ENCODE data around the gene IQCH. TPM values are rescaled to one million over a fixed set of nuclear protein-coding genes. Genes with fewer than 3 reads are reported as not detected.

Gene IQCH
- polyA plus RNA-seq, 3 donors = 0.03 TPM; not detected in 2

DNA sequence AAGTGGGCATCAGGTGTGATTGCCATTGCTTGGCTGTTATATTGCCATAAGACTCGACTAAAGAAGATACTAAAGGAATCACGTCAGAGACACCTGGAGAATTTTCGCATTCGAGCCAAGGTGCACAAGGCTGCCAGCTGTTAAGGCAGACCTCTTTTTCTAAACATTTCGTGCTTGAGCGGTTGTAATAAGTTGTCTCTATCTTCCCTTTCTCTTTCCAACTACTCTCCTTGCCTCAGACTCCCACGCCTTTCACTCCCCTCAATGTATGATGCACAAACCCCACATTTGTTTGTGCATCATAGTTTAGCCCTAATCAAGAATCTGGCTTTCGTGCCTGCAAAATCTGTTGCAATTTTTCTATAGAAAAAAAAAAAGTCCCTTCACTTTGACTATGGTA lies 118.0 kb downstream of the IQCH start:
- no peak overlapping the region for H3K4me3 ChIP-seq (replicated peaks in 1 of 3; ENCODE audit: low read depth in 2 of 3, low read length in 3 of 3)
- no peaks in the 10 kb centered on the region for H3K27me3 ChIP-seq (ENCODE audit: control insufficient read depth in 2 of 2, insufficient read depth in 2 of 2, low read length in 2 of 2)
- no peak overlapping the region for H2AFZ ChIP-seq (ENCODE audit: insufficient read depth, low read depth, low read length, poor library complexity, severe bottlenecking)
- DNase-seq = no peak
- H3K4me2 ChIP-seq (replicated peaks; ENCODE audit: extremely low read depth, low read length, poor library complexity, severe bottlenecking) = no peak overlapping the region
- Mint-ChIP-seq H3K9me3 (no peaks in the 10 kb centered on the region), H3K27me3 (ENCODE audit: low read depth in 3 of 3) (peaks cover 0 to 2% (median 1%) of the 10 kb centered on the region in 3 donors), H3K27ac (no peak overlapping the region), H3K4me3 (no peak overlapping the region), H3K4me1 (no peaks in the 10 kb centered on the region), H3K36me3 (no peaks in the 10 kb centered on the region)
- no peaks in the 10 kb centered on the region for H4K20me1 ChIP-seq (ENCODE audit: insufficient read depth, low read length)
- no peaks in the 10 kb centered on the region for H3K36me3 ChIP-seq (replicated peaks in 1 of 2; ENCODE audit: control insufficient read depth in 1 of 2, insufficient read depth in 2 of 2, low read length in 2 of 2)
- H3K9me3 ChIP-seq (replicated peaks in 1 of 2; ENCODE audit: control insufficient read depth in 1 of 2, insufficient read depth in 1 of 2, low read length in 2 of 2) = no peaks in the 10 kb centered on the region
- H3K9ac ChIP-seq (ENCODE audit: insufficient read depth, low read length, poor library complexity, severe bottlenecking) = no peak overlapping the region
- H3K79me2 ChIP-seq (ENCODE audit: insufficient read depth, low read length) = no peaks in the 10 kb centered on the region
- intact Hi-C loops (cut with micrococcal nuclease) = no loop called here
- no peaks in the 10 kb centered on the region for H3K4me1 ChIP-seq (ENCODE audit: control insufficient read depth in 1 of 2, insufficient read depth in 2 of 2, low read length in 2 of 2)
- no peak overlapping the region for H3K27ac ChIP-seq (ENCODE audit: low read depth in 1 of 2, low read length in 2 of 2)
- WGBS (ENCODE audit: insufficient coverage) = 94% methylated on average over 4 of the region's 8 CpGs
- TF ChIP-seq, protein P1, sequence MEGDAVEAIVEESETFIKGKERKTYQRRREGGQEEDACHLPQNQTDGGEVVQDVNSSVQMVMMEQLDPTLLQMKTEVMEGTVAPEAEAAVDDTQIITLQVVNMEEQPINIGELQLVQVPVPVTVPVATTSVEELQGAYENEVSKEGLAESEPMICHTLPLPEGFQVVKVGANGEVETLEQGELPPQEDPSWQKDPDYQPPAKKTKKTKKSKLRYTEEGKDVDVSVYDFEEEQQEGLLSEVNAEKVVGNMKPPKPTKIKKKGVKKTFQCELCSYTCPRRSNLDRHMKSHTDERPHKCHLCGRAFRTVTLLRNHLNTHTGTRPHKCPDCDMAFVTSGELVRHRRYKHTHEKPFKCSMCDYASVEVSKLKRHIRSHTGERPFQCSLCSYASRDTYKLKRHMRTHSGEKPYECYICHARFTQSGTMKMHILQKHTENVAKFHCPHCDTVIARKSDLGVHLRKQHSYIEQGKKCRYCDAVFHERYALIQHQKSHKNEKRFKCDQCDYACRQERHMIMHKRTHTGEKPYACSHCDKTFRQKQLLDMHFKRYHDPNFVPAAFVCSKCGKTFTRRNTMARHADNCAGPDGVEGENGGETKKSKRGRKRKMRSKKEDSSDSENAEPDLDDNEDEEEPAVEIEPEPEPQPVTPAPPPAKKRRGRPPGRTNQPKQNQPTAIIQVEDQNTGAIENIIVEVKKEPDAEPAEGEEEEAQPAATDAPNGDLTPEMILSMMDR (IDR thresholded peaks at IDR 0.05) = no peak

DNA sequence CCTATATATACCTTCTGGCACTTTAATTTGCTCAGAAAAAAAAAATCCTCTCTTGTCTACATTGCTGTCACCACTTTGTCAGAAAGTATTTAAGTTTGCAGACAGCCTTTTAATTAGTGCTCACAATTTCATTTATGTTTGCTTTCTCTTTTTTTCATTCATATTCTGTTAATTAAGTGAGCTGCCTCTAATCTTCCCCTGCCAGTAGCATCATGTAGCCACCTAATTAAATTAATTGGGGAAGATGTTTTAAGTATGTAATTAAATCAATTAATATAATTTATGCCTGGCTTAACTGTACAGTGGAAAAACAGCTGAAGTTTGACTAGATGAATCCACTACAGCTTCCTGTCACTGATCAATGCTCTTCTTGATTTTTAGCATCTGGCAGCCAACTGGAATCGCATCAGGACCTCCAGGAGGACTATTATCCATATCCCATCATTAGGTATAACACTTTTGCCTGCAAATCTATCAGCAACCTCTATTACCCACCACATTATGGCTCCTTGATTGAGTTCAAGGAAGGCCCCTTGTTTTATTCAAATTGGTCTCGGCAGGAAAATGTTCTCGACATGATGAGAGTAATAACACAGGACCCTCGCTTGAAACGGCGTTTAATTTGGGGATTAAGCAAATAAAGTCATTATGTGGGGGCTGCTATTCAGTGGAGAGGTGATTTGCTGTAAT lies 118.5 kb downstream of the IQCH start:
- H3K79me2 ChIP-seq (ENCODE audit: insufficient read depth, low read length) = no peaks in the 10 kb centered on the region
- H4K20me1 ChIP-seq (ENCODE audit: insufficient read depth, low read length) = no peaks in the 10 kb centered on the region
- H3K9ac ChIP-seq (ENCODE audit: insufficient read depth, low read length, poor library complexity, severe bottlenecking) = no peak overlapping the region
- no peaks in the 10 kb centered on the region for H3K9me3 ChIP-seq (replicated peaks in 1 of 2; ENCODE audit: control insufficient read depth in 1 of 2, insufficient read depth in 1 of 2, low read length in 2 of 2)
- H3K27me3 Mint-ChIP-seq (ENCODE audit: low read depth in 3 of 3) = peaks cover 0 to 3% (median 1%) of the 10 kb centered on the region in 3 donors
- no peak overlapping the region for H3K4me3 ChIP-seq (replicated peaks in 1 of 3; ENCODE audit: low read depth in 2 of 3, low read length in 3 of 3)
- intact Hi-C loops (cut with micrococcal nuclease) = no loop called here
- no peak overlapping the region for H3K4me3 Mint-ChIP-seq
- no peaks in the 10 kb centered on the region for H3K36me3 ChIP-seq (replicated peaks in 1 of 2; ENCODE audit: control insufficient read depth in 1 of 2, insufficient read depth in 2 of 2, low read length in 2 of 2)
- no peaks in the 10 kb centered on the region for H3K9me3 Mint-ChIP-seq
- no peaks in the 10 kb centered on the region for H3K36me3 Mint-ChIP-seq
- WGBS (ENCODE audit: insufficient coverage) = 97% methylated on average over 5 of the region's 6 CpGs
- H2AFZ ChIP-seq (ENCODE audit: insufficient read depth, low read depth, low read length, poor library complexity, severe bottlenecking) = no peak overlapping the region
- no peak overlapping the region for H3K27ac ChIP-seq (ENCODE audit: low read depth in 1 of 2, low read length in 2 of 2)
- no peak overlapping the region for H3K4me2 ChIP-seq (replicated peaks; ENCODE audit: extremely low read depth, low read length, poor library complexity, severe bottlenecking)
- DNase-seq = no peak
- no peaks in the 10 kb centered on the region for H3K4me1 ChIP-seq (ENCODE audit: control insufficient read depth in 1 of 2, insufficient read depth in 2 of 2, low read length in 2 of 2)
- no peaks in the 10 kb centered on the region for H3K27me3 ChIP-seq (ENCODE audit: control insufficient read depth in 2 of 2, insufficient read depth in 2 of 2, low read length in 2 of 2)
- no peaks in the 10 kb centered on the region for H3K4me1 Mint-ChIP-seq
- no peak overlapping the region for H3K27ac Mint-ChIP-seq
- TF ChIP-seq, protein P1 (IDR thresholded peaks at IDR 0.05) = no peak
